NCI-H2227 (cell line): ENCODE data around the gene TMEM201.
"Not testable (repeated sequence)": the region's sequence is repeated elsewhere in the genome, so short reads cannot be mapped to it uniquely, and the experiment has no call there.

Experiments used
- DNase-seq: peaks from one replicate; lab custom pipeline; 2025; ENCODE audit not compliant: unreplicated experiment; lab: John Stamatoyannopoulos, UW

Gene TMEM201

GRCh38 chr1:9615316-9616063 lies 26.8 kb downstream of the TMEM201 start:
- DNase-seq = peak; percentile 25

GRCh38 chr1:9618909-9619679 lies 30.4 kb downstream of the TMEM201 start:
- no peak for DNase-seq

GRCh38 chr1:9621032-9621431 lies 32.3 kb downstream of the TMEM201 start:
- DNase-seq = no peak

- no peak for DNase-seq
Measured at GRCh38 chr1:9624081-9624480, 35.4 kb downstream of the TMEM201 start.

GRCh38 chr1:9625030-9625429 lies 36.3 kb downstream of the TMEM201 start:
- not testable (repeated sequence) for DNase-seq

- DNase-seq = no peak
Measured at GRCh38 chr1:9626201-9626608, 37.5 kb downstream of the TMEM201 start.

GRCh38 chr1:9628541-9629444 lies 40.1 kb downstream of the TMEM201 start:
- no peak for DNase-seq

- no peak for DNase-seq
Measured at GRCh38 chr1:9629445-9630201, 40.9 kb downstream of the TMEM201 start.

- DNase-seq = no peak
Measured at GRCh38 chr1:9630331-9631111, 41.8 kb downstream of the TMEM201 start.

- no peak for DNase-seq
Measured at GRCh38 chr1:9631613-9632012, 42.9 kb downstream of the TMEM201 start.

- DNase-seq = no peak
Measured at GRCh38 chr1:9633493-9633892, 44.8 kb downstream of the TMEM201 start.

- no peak for DNase-seq
Measured at GRCh38 chr1:9634582-9634981, 45.9 kb downstream of the TMEM201 start.

GRCh38 chr1:9639227-9639626 lies 50.5 kb downstream of the TMEM201 start:
- DNase-seq = no peak

- DNase-seq = no peak
Measured at GRCh38 chr1:9643351-9644256, 54.9 kb downstream of the TMEM201 start.

GRCh38 chr1:9646037-9646436 lies 57.3 kb downstream of the TMEM201 start:
- DNase-seq = no peak

- DNase-seq = no peak
Measured at GRCh38 chr1:9648171-9648570, 59.5 kb downstream of the TMEM201 start.

- DNase-seq = no peak
Measured at GRCh38 chr1:9649769-9650168, 61.1 kb downstream of the TMEM201 start.

- DNase-seq = no peak
Measured at GRCh38 chr1:9651220-9651564, 62.5 kb downstream of the TMEM201 start.
